ENCODE measurements around the gene PCDHGA2.

The PCDHGA2 gene

GRCh38 chr5:141363952-141364660, 25.5 kb downstream of the PCDHGA2 start, which contains the start of gene PCDHGA5:
Gene PCDHGA5, plus strand, starts transcription at chr5:141364162. Its CDS starts 169 bp downstream, at chr5:141364331.
- Mint-ChIP-seq H3K36me3 (ENCODE audit: low read depth) (peaks cover 32% of the 10 kb centered on the region), H3K27ac (no peak within 1 kb of the TSS), H3K27me3 (ENCODE audit: low read depth) (no peaks in the 10 kb centered on the region), H3K4me1 (no peaks in the 10 kb centered on the region), H3K9me3 (peaks cover 67% of the 10 kb centered on the region), H3K4me3 (no peak within 1 kb of the TSS)
- no peak for TF ChIP-seq CTCF (IDR thresholded peaks at IDR 0.05; ENCODE audit: unreplicated experiment in 3 of 3)

- TF ChIP-seq CTCF (IDR thresholded peaks at IDR 0.05; ENCODE audit: unreplicated experiment in 3 of 3) = no peak
- Mint-ChIP-seq H3K27ac (no peak overlapping the region), H3K4me1 (no peaks in the 10 kb centered on the region), H3K4me3 (no peak overlapping the region), H3K9me3 (peaks cover 66% of the 10 kb centered on the region), H3K27me3 (ENCODE audit: low read depth) (no peaks in the 10 kb centered on the region), H3K36me3 (ENCODE audit: low read depth) (peaks cover 32% of the 10 kb centered on the region)
Observed at GRCh38 chr5:141366016-141366896, 27.7 kb downstream of the PCDHGA2 start.

- H3K36me3 Mint-ChIP-seq (ENCODE audit: low read depth) = peaks cover 36% of the 10 kb centered on the region
- no peak for TF ChIP-seq CTCF (IDR thresholded peaks at IDR 0.05; ENCODE audit: unreplicated experiment in 3 of 3)
- no peaks in the 10 kb centered on the region for H3K4me1 Mint-ChIP-seq
- H3K27ac Mint-ChIP-seq = no peak within 1 kb of the TSS
- no peaks in the 10 kb centered on the region for H3K27me3 Mint-ChIP-seq (ENCODE audit: low read depth)
- no peak within 1 kb of the TSS for H3K4me3 Mint-ChIP-seq
- peaks cover 62% of the 10 kb centered on the region for H3K9me3 Mint-ChIP-seq
Observed at GRCh38 chr5:141369994-141370848, 31.7 kb downstream of the PCDHGA2 start, which contains the start of gene PCDHGB3. Gene PCDHGB3, plus strand, starts transcription at chr5:141370242. Its CDS starts 153 bp downstream, at chr5:141370395.

GRCh38 chr5:141371572-141372475, 33.3 kb downstream of the PCDHGA2 start:
- Mint-ChIP-seq H3K4me3 (no peak overlapping the region), H3K27me3 (ENCODE audit: low read depth) (no peaks in the 10 kb centered on the region), H3K9me3 (peaks cover 61% of the 10 kb centered on the region), H3K27ac (no peak overlapping the region), H3K36me3 (ENCODE audit: low read depth) (peaks cover 34% of the 10 kb centered on the region), H3K4me1 (no peaks in the 10 kb centered on the region)
- TF ChIP-seq CTCF (IDR thresholded peaks at IDR 0.05; ENCODE audit: unreplicated experiment in 3 of 3) = no peak
